Spleen (tissue), 3 donors: Measurements from ENCODE around the gene NFU1.

Experiments
- POLR2A ChIP-seq, 3 donors: fragments of 450-650 bp; IDR thresholded peaks; one replicate each; pipeline ENCODE4 v1.5.1; 2017; ENCODE audit warnings: antibody characterized with exemption in 3 of 3, mild to moderate bottlenecking in 1 of 3
- POLR2AphosphoS5 ChIP-seq, 3 donors: sonication (generic); formaldehyde crosslinking; IDR thresholded peaks; one replicate each; pipeline ENCODE4 v1.5.1; 2017; ENCODE audit warnings: antibody characterized with exemption in 3 of 3

- no peak for TF ChIP-seq POLR2AphosphoS5 (IDR thresholded peaks at IDR 0.05)
- TF ChIP-seq POLR2A (IDR thresholded peaks at IDR 0.05), result no peak
Observed at GRCh38 chr2:69483696-69484095, 46.5 kb upstream of the NFU1 start.
